D721Med (cell line): ENCODE measurements around the gene ZNF792.
"Not testable (repeated sequence)": the region's sequence is repeated elsewhere in the genome, so short reads cannot be mapped to it uniquely, and the experiment has no call there.

Experiments used
- DNase-seq: peaks from one replicate; pipeline ENCODE4 v3.0.0; 2011; ENCODE audit warnings: low spot score; ENCODE audit not compliant: insufficient read length
- FAIRE-seq: peaks from 2 replicates; lab custom pipeline; 2011; peaks lifted over from hg19 to GRCh38; lab: Jason Lieb, UNC
- CTCF ChIP-seq: IDR thresholded peaks from 2 replicates; pipeline ENCODE4 v1.5.1; 2012; ENCODE audit warnings: mild to moderate bottlenecking, control low read depth; ENCODE audit not compliant: insufficient read depth; ENCODE audit errors: missing control alignments

Gene ZNF792

GRCh38 chr19:34995551-34995950, 31.5 kb upstream of the ZNF792 start:
- FAIRE-seq: no peak
- DNase-seq: no peak
- TF ChIP-seq CTCF: no peak

GRCh38 chr19:34994643-34995541, 30.9 kb upstream of the ZNF792 start:
- FAIRE-seq (no peak), DNase-seq (no peak)

GRCh38 chr19:34994286-34994642, 30.2 kb upstream of the ZNF792 start:
- no peak for FAIRE-seq

More at GRCh38 chr19:34994643-34995541, 30.9 kb upstream of the ZNF792 start:
- no peak for TF ChIP-seq CTCF

GRCh38 chr19:34992582-34992981, 28.6 kb upstream of the ZNF792 start:
- DNase-seq, FAIRE-seq: not testable (repeated sequence)

More at GRCh38 chr19:34994286-34994642, 30.2 kb upstream of the ZNF792 start:
- TF ChIP-seq CTCF: no peak
- DNase-seq: no peak

GRCh38 chr19:34991542-34992333, 27.7 kb upstream of the ZNF792 start:
- no peak for TF ChIP-seq CTCF
- FAIRE-seq (no peak), DNase-seq (no peak)

GRCh38 chr19:34990578-34991192, 26.7 kb upstream of the ZNF792 start:
- no peak for DNase-seq
- TF ChIP-seq CTCF: no peak
- FAIRE-seq: no peak

- FAIRE-seq (no peak), DNase-seq (no peak)
- TF ChIP-seq CTCF: no peak
Observed at GRCh38 chr19:34989298-34989697, 25.3 kb upstream of the ZNF792 start.
